Mesenchymal stem cell (in vitro differentiated cells and primary cell): Measurements from ENCODE around the gene PALLD.

Experiments
- DNase-seq: peaks from one replicate; pipeline ENCODE4 v3.0.0-alpha.2; 2013
- H2AFZ ChIP-seq: one replicate; pipeline ENCODE4 v1.6.1; 2013; ENCODE audit warnings: low read depth, mild to moderate bottlenecking, control low read depth, inconsistent platforms, low read length, moderate library complexity
- H2AK5ac ChIP-seq: 2 replicates; pipeline ENCODE4 v1.6.1; 2013; ENCODE audit warnings: low read length, moderate library complexity, mild to moderate bottlenecking, inconsistent platforms; ENCODE audit not compliant: severe bottlenecking
- H2BK120ac ChIP-seq: one replicate; pipeline ENCODE4 v1.6.1; 2013; ENCODE audit warnings: low read depth, mild to moderate bottlenecking, inconsistent platforms, low read length, moderate library complexity
- H2BK12ac ChIP-seq, 2 experiments: one replicate each; pipeline ENCODE4 v1.6.1; 2013; ENCODE audit warnings: inconsistent platforms in 2 of 2, low read length in 2 of 2, mild to moderate bottlenecking in 2 of 2, moderate library complexity in 2 of 2, control low read depth in 1 of 2
- H2BK15ac ChIP-seq: one replicate; pipeline ENCODE4 v1.6.1; 2013; ENCODE audit warnings: mild to moderate bottlenecking, low read depth, inconsistent platforms; ENCODE audit not compliant: poor library complexity, severe bottlenecking
- H2BK5ac ChIP-seq: 2 replicates; pipeline ENCODE4 v1.6.1; 2013; ENCODE audit warnings: low read depth, mild to moderate bottlenecking, low read length, control low read depth, inconsistent platforms; ENCODE audit not compliant: poor library complexity, severe bottlenecking
- H3K14ac ChIP-seq, 2 experiments: one replicate each; pipeline ENCODE4 v1.6.1; 2013; ENCODE audit warnings: inconsistent platforms in 2 of 2, low read length in 2 of 2, control low read depth in 1 of 2, mild to moderate bottlenecking in 1 of 2, moderate library complexity in 1 of 2
- H3K18ac ChIP-seq, 2 experiments: one replicate each; pipeline ENCODE4 v1.6.1; 2013; ENCODE audit warnings: inconsistent platforms in 2 of 2, low read length in 2 of 2, control low read depth in 1 of 2, low read depth in 1 of 2, mild to moderate bottlenecking in 1 of 2
- H3K23ac ChIP-seq, 2 experiments: one replicate each; pipeline ENCODE4 v1.6.1; 2013; ENCODE audit warnings: inconsistent platforms in 2 of 2, low read length in 2 of 2, mild to moderate bottlenecking in 2 of 2, moderate library complexity in 2 of 2, control low read depth in 1 of 2
- H3K27ac ChIP-seq: 2 replicates; pipeline ENCODE4 v1.5.1; 2013; ENCODE audit warnings: mild to moderate bottlenecking, moderate library complexity, low read length, control low read depth, inconsistent platforms; ENCODE audit not compliant: poor library complexity, severe bottlenecking
- H3K27me3 ChIP-seq, 2 experiments: 2 replicates each; pipeline versions ENCODE4 v1.6.1 to v1.7.0; 2013; ENCODE audit warnings: low read length in 2 of 2, mild to moderate bottlenecking in 2 of 2, moderate library complexity in 2 of 2, control low read depth in 1 of 2, inconsistent platforms in 1 of 2; ENCODE audit not compliant: control insufficient read depth in 1 of 2, insufficient read depth in 1 of 2
- H3K36me3 ChIP-seq, 2 experiments: 2 replicates each; pipeline versions ENCODE4 v1.6.1 to v1.7.0; 2013; ENCODE audit warnings: low read length in 2 of 2, control low read depth in 1 of 2, inconsistent platforms in 1 of 2, low read depth in 1 of 2, mild to moderate bottlenecking in 1 of 2; ENCODE audit not compliant: insufficient read depth in 2 of 2, control insufficient read depth in 1 of 2
- H3K4ac ChIP-seq, 2 experiments: one replicate each; pipeline ENCODE4 v1.6.1; 2013; ENCODE audit warnings: inconsistent platforms in 2 of 2, low read length in 2 of 2, mild to moderate bottlenecking in 2 of 2, moderate library complexity in 2 of 2, control low read depth in 1 of 2, low read depth in 1 of 2
- H3K4me1 ChIP-seq: 2 replicates; pipeline ENCODE4 v1.6.1; 2013; ENCODE audit warnings: low read depth, low read length, control low read depth; ENCODE audit not compliant: control insufficient read depth, insufficient read depth
- H3K4me2 ChIP-seq: 2 replicates; pipeline ENCODE4 v1.6.1; 2013; ENCODE audit warnings: low read length, mild to moderate bottlenecking, inconsistent platforms; ENCODE audit not compliant: poor library complexity, severe bottlenecking
- H3K4me3 ChIP-seq, 2 experiments: 2 replicates each; pipeline versions ENCODE4 v1.5.1 to v1.7.0; 2013; ENCODE audit warnings: low read length in 2 of 2, mild to moderate bottlenecking in 2 of 2, control low read depth in 1 of 2, low read depth in 1 of 2; ENCODE audit not compliant: insufficient read depth in 1 of 2
- H3K79me1 ChIP-seq: replicated peaks from 2 replicates; pipeline ENCODE4 v1.6.1; 2013; ENCODE audit warnings: mild to moderate bottlenecking, control low read depth, low read length, inconsistent platforms; ENCODE audit not compliant: poor library complexity, severe bottlenecking
- H3K9ac ChIP-seq: 2 replicates; pipeline ENCODE4 v1.7.0; 2013; ENCODE audit warnings: mild to moderate bottlenecking, low read length, moderate library complexity
- H3K9me3 ChIP-seq: 2 replicates; pipeline ENCODE4 v1.7.0; 2013; ENCODE audit warnings: mild to moderate bottlenecking, low read length; ENCODE audit not compliant: control insufficient read depth
- H4K8ac ChIP-seq: one replicate; pipeline ENCODE4 v1.6.1; 2013; ENCODE audit warnings: inconsistent platforms, mild to moderate bottlenecking, low read length, moderate library complexity
- H4K91ac ChIP-seq: one replicate; pipeline ENCODE4 v1.6.1; 2013; ENCODE audit warnings: mild to moderate bottlenecking, low read length, inconsistent platforms
- WGBS: methylation state at CpG from one replicate; pipeline ENCODE4 v1.1.7; 2013; ENCODE audit warnings: mixed read lengths; 5-methylcytosine and 5-hydroxymethylcytosine counted together

Gene PALLD

DNA sequence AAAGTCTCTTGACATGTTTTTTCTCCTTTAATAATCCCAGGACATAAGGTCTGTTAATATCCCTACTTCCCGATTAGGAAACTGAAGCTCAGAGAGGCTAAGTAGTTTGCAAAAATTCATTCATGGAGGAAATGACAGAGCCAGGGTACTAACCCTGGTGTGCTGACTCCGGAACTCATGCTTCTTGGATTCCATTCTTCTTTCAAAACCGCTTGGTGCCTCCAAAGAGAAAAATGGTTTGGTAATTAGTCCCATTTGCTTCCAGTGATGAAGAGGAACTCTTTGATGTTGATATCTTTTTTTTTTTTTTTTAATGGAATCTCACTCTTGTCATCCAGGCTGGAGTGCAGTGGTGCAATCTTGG is 146.9 kb downstream of the PALLD start:
- Histone ChIP-seq H2AFZ (no peak overlapping the region), H3K27ac (no peak overlapping the region), H2BK12ac (no peak overlapping the region), H3K14ac (no peak overlapping the region), H3K4me3 (no peak overlapping the region), H4K8ac (no peak overlapping the region), H3K23ac (no peak overlapping the region), H3K18ac (no peak overlapping the region), H2BK120ac (no peak overlapping the region), H3K4ac (no peak overlapping the region), H3K36me3 (no peaks in the 10 kb centered on the region), H4K91ac (no peak overlapping the region), H3K27me3 (no peaks in the 10 kb centered on the region), H3K9me3 (no peaks in the 10 kb centered on the region), H2BK15ac (no peak overlapping the region), H2BK5ac (no peak overlapping the region), H2AK5ac (no peak overlapping the region), H3K4me1 (peaks cover 9% of the 10 kb centered on the region), H3K79me1 (peaks cover 12% of the 10 kb centered on the region), H3K4me2 (no peak overlapping the region), H3K9ac (peak overlapping the region; percentile 15)
- 93% methylated on average over 3 of the region's 3 CpGs for WGBS
- no peak for DNase-seq

DNA sequence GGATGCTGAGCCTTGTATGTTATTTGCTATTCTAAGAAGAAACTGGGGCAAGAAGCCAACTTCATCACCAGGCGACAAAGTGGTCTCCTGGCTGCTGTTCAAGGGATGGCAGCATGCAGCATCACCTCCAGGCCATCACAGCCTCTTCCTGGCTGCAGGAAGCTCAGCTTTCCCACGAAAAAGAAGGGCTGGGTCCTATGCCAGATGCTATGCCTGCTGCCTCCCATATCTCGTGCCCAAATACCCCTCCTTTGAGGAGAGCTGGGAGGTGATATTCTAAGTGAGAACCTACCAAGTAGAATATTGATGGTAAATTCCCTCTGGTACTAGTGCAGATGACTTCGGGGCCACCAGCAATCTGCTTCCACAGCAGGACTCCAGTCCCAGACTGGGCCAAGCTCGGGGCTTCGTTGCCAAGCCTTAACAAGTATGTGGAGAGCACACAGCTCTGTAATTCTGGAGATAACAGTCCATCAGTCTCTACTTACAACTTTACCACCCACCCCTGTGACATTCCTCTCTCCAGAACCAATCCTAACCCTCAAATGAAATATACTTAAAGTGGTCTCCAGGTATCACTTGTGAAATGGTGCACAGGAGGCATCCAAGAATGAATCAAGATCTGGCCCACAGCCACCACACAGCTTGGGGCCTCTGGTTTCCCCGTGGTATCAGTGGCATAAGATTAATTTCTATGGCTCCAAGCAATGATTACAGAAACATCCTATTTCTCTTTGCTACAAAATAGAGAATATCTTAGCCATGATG is 149.3 kb downstream of the PALLD start:
- H3K18ac ChIP-seq = no peak overlapping the region
- no peak overlapping the region for H2BK12ac ChIP-seq
- H3K23ac ChIP-seq = no peak overlapping the region
- H3K4me1 ChIP-seq = peaks cover 9% of the 10 kb centered on the region
- no peak overlapping the region for H2BK15ac ChIP-seq
- no peak overlapping the region for H3K9ac ChIP-seq
- no peak overlapping the region for H4K8ac ChIP-seq
- no peak overlapping the region for H2BK5ac ChIP-seq
- H3K36me3 ChIP-seq = no peaks in the 10 kb centered on the region
- H3K27me3 ChIP-seq = no peaks in the 10 kb centered on the region
- H4K91ac ChIP-seq = no peak overlapping the region
- no peak overlapping the region for H3K27ac ChIP-seq
- DNase-seq = no peak
- H3K4me3 ChIP-seq = no peak overlapping the region
- H3K9me3 ChIP-seq = no peaks in the 10 kb centered on the region
- no peak overlapping the region for H2AFZ ChIP-seq
- H2BK120ac ChIP-seq = no peak overlapping the region
- peak overlapping the region; percentile 2 for H2AK5ac ChIP-seq
- no peak overlapping the region for H3K14ac ChIP-seq
- WGBS = 43% methylated on average over 6 of the region's 7 CpGs
- no peak overlapping the region for H3K4ac ChIP-seq
- H3K79me1 ChIP-seq = peaks cover 10% of the 10 kb centered on the region
- no peak overlapping the region for H3K4me2 ChIP-seq

DNA sequence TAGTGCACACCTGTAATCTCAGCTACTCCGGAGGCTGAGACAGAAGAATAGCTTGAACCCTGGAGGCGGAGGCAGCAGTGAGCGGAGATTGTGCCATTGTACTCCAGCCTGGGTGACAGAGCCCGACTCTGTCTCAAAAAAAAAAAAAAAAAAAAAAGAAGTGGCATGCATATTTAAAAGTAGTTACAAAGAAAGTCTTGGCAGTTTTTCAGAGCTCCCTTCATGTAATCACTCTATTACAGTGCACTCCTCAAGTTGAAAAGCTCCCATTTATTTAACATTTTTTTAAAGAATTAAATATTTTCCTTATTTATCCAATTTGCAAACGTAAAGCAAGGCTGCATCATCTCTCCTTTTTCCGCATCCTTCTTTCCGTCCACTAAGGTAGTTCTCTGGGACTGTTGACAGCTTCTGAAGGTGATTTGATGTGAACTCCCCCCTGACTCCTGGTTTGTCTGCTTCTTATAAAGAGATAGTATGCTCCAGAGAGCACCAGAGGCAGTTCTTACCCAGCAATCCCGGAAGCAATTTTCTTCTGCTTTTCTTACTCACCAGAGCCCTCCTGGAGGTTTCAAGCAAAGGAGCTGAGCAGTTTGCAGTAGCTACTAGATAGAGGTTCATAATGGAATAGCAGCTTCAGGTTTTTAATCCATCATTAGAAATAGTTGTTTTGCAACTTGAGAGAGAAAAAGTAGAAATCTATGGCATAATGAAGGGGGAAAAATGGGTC is 151.0 kb downstream of the PALLD start:
- H4K8ac ChIP-seq = no peak overlapping the region
- H3K14ac ChIP-seq = no peak overlapping the region
- no peak overlapping the region for H2BK120ac ChIP-seq
- no peak overlapping the region for H3K18ac ChIP-seq
- H3K27ac ChIP-seq = peak overlapping the region; percentile 3
- no peaks in the 10 kb centered on the region for H3K27me3 ChIP-seq
- no peak overlapping the region for H2AK5ac ChIP-seq
- peaks cover 5% of the 10 kb centered on the region for H3K4me1 ChIP-seq
- no peak overlapping the region for H2BK12ac ChIP-seq
- no peak overlapping the region for H2BK15ac ChIP-seq
- peaks cover 9% of the 10 kb centered on the region for H3K79me1 ChIP-seq
- H2AFZ ChIP-seq = no peak overlapping the region
- H3K4me3 ChIP-seq = no peak overlapping the region
- H3K4ac ChIP-seq = no peak overlapping the region
- no peak overlapping the region for H2BK5ac ChIP-seq
- H3K36me3 ChIP-seq = no peaks in the 10 kb centered on the region
- no peaks in the 10 kb centered on the region for H3K9me3 ChIP-seq
- H3K23ac ChIP-seq = no peak overlapping the region
- DNase-seq = no peak
- H3K4me2 ChIP-seq = no peak overlapping the region
- no peak overlapping the region for H4K91ac ChIP-seq
- no peak overlapping the region for H3K9ac ChIP-seq
- WGBS = 100% methylated on average over 5 of the region's 8 CpGs

DNA sequence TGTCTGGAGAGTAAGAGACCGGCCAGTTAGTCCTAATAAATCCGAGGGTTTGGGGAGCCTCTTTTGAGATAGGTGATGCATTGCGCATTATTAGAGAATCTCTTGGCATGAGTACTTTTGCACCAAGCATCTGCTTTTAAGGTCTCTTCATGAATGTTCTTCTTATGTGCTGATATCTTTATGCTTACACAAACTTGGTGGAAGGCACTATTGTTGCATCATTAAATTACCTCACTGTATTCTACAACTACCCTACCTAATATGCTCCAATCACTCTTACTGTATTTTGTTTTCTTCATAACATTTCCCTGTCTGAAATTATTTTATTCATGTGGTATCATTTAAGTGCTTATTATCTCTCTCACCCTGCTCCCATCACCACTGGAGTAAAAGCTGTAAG is 151.6 kb downstream of the PALLD start:
- no peak overlapping the region for H3K4me3 ChIP-seq
- H4K8ac ChIP-seq = no peak overlapping the region
- no peak overlapping the region for H2BK15ac ChIP-seq
- no peak overlapping the region for H2AFZ ChIP-seq
- H2BK120ac ChIP-seq = no peak overlapping the region
- no peak overlapping the region for H3K14ac ChIP-seq
- no peak overlapping the region for H4K91ac ChIP-seq
- H3K23ac ChIP-seq = no peak overlapping the region
- no peak overlapping the region for H3K18ac ChIP-seq
- H3K27ac ChIP-seq = peak overlapping the region; percentile 18
- no peak overlapping the region for H2AK5ac ChIP-seq
- H3K4me1 ChIP-seq = peaks cover 5% of the 10 kb centered on the region
- 86% methylated on average over 2 of the region's 3 CpGs for WGBS
- no peaks in the 10 kb centered on the region for H3K27me3 ChIP-seq
- no peak overlapping the region for H2BK5ac ChIP-seq
- H2BK12ac ChIP-seq = no peak overlapping the region
- no peaks in the 10 kb centered on the region for H3K36me3 ChIP-seq
- no peak overlapping the region for H3K4ac ChIP-seq
- H3K79me1 ChIP-seq = peaks cover 9% of the 10 kb centered on the region
- DNase-seq = no peak
- H3K4me2 ChIP-seq = no peak overlapping the region
- H3K9me3 ChIP-seq = no peaks in the 10 kb centered on the region
- H3K9ac ChIP-seq = peak overlapping the region; percentile 11
